Middle frontal gyrus (tissue), 1 donor: Measurements from ENCODE around the gene IL9R.
"Not testable (repeated sequence)": the region's sequence is repeated elsewhere in the genome, so short reads cannot be mapped to it uniquely, and the experiment has no call there.

Experiments used
- DNase-seq: peaks from one replicate; pipeline ENCODE4 v3.0.0-alpha.2; 2015; ENCODE audit warnings: low spot score; ENCODE audit errors: extremely low spot score

IL9R gene, protein sequence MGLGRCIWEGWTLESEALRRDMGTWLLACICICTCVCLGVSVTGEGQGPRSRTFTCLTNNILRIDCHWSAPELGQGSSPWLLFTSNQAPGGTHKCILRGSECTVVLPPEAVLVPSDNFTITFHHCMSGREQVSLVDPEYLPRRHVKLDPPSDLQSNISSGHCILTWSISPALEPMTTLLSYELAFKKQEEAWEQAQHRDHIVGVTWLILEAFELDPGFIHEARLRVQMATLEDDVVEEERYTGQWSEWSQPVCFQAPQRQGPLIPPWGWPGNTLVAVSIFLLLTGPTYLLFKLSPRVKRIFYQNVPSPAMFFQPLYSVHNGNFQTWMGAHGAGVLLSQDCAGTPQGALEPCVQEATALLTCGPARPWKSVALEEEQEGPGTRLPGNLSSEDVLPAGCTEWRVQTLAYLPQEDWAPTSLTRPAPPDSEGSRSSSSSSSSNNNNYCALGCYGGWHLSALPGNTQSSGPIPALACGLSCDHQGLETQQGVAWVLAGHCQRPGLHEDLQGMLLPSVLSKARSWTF

DNA sequence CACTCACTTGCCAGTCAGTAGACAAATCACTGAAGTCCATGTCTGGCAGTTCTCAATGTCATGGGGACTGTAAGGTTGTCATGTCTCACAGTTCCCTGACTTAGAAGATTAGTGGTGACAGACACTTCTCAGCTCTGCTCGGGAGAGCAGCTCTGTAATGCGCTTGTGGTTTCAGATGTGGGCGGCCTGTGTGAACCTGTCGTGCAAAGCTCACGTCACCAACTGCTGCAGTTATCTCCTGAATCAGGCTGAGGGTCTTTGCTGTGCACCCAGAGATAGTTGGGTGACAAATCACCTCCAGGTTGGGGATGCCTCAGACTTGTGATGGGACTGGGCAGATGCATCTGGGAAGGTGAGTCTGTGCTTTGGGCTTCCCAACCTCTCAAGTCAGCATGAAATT is at the start of gene IL9R:
Gene IL9R (plus strand): TSS at position 261 of the 400 bp plus-strand sequence. CDS start 64 bp downstream, at position 325.
- no peak for DNase-seq

DNA sequence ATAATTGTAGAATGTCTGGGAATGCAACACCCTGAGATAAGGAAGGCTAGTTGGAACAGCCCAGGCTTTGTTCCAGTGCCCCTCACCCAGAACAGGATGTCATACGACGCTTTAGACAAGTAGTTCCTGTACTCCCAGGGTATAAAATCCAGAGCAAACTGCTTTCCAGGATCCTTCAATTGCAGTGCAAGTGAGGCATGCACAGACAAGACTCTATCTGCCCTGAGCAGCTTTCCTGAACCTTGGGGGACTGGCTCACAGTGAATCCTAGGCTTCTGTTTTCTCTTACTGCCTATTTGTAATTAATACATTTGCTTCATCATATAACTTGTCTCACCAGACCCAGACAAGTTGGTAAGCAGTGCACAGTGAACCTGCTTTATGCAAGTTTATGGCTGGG is 48.4 kb upstream of the IL9R start:
- no peak for DNase-seq

DNA sequence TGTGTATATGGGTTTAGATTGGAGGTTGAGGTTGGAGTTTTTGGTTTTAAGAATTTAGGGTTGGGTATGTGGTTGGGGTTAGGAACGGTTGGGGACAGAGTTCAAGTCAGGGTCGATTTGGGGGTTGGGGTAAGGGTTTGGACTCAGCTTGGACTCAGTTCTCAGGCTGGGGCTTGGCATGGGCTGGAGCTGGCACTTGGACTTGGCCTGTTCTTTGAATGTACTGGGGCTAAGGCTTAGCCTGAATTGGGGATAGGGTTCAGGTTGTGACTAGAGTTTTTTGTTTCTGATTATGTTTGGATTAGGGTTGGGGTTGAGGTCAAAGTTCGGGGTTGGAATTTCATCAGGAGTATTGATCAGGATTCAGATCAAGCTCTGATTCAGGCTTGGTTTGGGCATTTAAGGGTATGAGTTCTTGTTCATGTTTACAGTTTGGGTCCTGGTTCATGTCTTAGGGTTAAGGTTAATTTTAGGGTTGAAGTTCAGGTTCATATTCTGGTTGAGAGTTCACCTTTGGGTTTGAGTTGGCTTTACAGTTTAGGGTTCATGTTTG is 46.2 kb upstream of the IL9R start:
- DNase-seq: no peak

DNA sequence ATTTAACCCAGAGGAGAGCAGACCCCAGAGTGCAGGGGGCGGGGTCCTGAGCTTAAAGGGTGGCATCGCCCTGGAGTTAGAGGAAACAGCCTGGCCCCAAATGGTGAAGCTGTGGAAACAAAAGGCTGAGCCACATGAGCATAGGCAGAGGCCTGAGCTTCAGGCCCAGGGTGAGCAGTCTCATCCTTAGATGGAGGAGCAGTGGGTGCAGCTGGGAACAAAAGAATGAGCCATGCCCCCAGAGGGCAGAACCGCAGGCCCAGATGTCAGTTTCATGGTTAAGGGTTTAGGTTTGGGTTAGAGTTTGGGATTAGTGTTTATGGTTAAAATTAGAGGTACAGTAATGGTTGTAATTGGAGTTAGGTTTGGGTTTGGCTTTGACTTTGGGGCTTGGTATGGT is 44.4 kb upstream of the IL9R start:
- no peak for DNase-seq

DNA sequence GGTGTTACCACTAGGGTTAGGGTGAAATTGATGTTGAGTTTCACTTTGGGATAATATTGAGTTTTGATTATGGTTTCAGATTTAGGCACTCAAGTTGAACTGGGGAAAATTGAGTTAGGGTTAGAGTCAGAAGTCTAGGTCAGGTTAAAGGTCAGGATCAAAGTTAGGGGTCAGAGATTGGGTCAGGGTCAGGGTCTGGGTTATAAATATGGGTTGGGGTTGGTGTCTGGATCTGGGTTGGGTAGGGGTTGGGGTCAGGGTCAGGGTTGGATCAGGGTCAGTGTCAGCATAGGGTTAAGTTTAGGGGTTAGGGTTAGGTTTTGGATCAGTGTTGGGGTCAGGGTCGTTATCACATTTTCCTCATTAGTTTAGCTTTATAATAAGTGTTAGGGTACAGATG is 42.7 kb upstream of the IL9R start:
- no peak for DNase-seq

DNA sequence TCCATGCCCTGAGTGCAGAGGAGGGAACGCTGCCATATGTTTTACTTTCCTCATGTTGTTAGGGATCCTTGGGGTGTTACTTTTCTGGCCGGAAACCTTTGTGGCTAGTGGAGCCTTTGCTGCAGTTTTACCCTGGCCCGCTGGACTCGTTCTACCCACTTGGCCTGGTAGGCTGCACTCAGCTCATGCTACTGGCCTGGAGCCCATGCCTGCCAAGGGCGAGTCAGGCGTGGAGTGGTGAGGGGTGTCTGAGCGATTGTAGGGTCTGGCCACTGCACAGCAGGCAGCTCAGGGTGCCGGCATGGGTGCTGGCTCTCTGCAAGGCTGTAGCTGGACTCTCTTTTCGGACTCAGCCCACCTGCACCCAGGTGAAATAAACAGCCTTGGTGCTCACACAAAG is 41.4 kb upstream of the IL9R start:
- no peak for DNase-seq

DNA sequence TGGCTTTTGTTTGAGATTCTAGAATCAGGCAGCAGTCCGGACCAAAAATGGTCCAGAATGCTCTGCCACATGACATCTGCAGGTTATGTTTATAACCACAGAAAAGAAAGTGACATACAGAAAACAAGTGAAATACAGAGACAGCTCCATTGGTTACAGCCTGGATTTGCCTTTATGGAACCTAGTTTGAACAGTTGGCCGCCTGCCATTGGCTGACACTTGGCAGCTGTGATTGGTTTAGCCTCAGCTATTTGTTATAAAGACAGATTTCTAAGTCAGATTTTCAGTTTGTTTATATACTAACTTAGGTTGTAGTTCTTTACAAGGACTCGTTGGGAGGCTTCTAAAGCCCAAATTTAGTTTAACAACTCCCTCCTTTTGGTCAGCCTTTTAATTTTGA is 40.8 kb upstream of the IL9R start:
- DNase-seq: no peak

DNA sequence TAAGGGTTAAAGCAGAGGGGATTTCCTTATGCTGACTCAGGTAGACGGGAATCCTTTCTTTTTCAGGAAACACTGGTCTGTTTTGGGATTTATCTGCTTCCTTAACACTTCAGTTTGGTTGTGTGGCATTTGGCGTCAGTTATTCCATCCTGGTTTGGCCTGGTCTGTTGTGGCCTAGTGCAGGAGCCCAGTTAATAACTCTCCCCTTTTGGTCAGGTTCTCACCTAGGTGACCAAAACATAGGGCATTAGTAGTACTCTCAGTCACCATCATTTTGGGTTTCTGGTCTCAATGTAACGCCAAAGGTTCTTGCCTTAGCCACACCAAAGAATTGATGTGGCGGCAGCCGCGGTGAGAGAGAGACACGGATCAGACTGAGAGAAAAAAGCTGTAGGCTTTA is 39.7 kb upstream of the IL9R start:
- no peak for DNase-seq

DNA sequence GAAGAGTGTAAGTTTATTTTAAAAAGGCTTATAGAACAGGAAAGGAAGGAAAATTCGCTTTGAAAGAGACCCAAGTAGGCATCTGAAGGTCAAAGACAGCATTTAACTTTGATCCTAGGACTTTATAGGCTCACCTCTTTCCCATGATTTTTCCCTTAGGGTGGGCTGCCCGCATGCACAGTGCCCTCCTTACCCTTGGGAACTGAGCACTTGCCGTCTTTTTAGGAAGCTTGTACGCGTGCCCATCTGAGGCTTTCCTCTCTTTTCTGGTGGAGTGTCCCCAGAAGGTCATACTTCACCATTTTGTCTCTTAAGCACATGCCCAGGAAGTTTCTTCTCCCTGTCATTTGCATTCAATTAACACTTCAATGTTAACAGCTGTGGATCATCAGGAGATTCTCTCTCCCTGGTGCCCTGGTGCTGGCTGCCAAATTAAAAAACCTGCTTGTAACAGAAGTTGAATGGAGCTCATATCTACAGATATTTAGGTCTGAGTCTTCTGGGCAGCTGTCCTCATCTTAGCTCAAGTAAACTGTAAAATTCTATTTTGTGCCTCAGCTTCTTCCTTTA is 38.4 kb upstream of the IL9R start:
- no peak for DNase-seq

DNA sequence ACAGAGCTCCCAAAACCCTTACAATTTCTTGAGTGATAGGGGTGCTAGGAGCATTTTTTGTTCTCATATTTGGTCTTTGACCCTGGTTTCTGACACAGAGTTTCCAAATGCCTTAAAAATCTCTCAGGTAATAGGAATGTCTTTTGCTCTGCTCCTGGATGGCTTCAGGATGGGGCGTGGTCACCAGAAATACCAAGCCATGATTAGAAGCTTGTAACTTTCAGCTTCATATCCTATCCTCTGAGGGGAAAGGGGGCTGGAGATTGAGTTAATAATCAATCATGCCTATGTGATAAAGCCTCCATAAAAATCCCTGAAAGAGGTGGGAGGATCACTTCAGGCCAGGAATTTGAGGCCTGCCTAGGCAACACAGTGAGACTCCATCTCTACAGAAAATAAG is 34.6 kb upstream of the IL9R start:
- DNase-seq: no peak

DNA sequence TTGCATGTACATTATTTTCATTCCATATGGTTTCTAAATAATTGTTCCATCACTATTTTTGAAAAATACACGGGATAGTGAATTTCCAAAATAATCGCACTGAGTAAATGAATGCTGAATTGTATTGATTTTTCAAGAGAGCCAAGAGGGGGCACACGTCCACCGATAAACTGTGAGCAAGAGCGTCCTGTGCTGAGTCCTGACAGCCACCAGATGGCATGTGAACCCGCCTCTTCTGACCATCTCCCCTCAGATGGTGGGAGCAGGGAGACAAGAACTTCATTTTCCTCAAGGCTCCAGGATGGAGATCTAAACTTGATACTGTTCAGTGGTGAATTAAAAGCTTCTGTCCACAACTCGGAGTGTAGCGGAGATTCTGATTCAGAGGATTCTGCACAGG is 30.6 kb upstream of the IL9R start:
- no peak for DNase-seq

DNA sequence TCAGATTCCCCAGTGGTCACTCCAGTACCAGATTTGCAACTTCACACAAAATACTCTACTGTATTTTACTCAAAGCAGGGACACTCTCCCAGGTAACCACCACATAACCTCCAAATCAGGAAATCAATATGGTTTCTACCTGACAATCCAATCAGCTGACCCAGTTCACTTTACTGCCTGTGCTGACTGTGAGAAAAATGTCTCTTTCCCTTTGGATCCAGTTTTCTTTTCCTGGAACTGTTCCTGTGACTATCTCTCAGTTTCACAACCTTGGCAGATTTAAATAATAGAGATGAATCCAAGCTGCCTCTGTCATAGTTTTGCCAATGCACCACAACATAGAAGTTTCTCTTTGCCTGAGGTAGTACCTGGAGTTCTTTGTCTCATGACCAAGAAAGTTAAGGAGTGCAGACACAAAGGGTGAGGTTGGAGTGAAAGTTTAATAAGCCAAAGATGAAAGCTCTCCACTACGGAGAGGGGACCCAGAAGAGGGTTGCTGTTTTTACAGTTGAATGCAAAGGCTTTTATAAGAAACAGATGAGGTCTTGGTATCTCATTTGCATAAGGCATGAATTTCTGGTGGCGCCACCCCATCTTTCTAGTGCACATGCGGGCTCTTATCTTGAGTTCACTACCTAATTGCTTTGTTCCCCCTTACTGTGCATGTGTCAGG is 29.7 kb upstream of the IL9R start:
- DNase-seq: no peak

DNA sequence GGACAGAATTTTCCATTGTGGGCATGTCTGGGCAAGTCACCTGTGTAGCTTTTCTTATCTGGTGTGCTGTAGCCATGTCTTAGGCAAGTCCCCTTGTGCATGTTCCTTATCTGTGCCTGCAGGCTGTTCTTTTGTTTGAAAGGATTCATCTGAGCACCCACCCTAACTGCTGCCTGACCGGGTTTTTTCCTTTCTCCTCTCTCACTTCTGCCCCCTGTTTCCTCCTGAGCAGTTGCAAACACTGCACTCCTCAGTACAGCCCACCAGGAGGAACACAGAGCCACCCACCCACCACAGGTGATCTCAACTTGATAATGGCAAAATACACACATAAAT is 29.2 kb upstream of the IL9R start:
- DNase-seq: no peak

DNA sequence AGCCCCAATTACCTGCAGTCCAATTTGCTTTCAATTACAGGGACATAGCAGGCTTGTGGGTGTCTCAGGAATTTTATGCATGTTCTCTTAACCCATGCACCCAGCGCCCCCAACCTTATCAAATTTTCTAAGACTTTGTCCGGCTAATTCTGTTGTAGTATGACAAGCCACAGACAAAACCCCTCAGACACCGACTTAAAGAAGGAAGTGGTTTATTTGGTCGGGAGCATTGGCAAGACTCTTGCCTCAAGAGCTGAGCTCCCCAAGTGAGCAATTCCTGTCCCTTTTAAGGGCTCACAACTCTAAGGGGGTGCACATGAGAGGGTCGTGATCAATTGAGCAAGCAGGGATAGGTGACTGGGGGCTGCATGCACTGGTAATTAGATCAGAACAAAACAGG is 28.7 kb upstream of the IL9R start:
- no peak for DNase-seq

DNA sequence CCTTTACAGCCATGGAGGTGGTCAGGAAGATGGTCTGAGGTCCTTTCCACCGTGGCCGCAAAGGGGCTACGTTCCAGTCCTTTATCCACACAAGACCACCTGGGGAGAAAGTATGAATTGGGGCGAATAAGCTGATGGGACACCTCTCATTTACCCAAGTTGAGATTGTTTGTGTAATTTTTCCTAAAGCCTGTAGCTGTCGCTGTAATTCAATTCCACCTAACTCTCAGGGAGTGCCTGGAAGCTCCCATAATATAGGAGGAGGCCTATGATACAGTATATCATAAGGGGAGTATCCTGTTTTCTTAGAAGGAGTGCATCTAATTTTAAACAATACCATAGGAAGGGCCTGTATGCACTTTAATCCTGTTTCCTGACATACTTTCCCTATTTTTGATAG is 25.8 kb upstream of the IL9R start:
- DNase-seq: not testable (repeated sequence)

DNA sequence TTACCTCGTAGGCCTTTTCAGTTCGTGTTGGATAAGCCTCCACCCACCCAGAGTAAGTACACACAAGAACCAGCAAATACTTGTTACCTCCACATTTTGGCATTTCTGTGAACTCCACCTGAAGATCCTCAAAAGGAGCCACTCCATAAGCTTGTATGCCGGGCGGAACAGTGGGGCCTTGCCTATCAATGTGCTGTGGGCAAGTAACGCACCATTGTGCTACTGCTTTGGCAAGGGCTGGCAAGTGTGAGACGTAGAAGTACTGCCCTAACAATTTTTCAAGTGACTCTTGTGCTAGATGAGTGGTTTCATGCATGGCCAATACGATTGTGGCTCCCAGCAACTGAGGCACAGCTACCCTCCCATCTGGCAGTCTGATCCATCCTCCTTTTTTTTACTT is 25.3 kb upstream of the IL9R start:
- DNase-seq: not testable (repeated sequence)

DNA sequence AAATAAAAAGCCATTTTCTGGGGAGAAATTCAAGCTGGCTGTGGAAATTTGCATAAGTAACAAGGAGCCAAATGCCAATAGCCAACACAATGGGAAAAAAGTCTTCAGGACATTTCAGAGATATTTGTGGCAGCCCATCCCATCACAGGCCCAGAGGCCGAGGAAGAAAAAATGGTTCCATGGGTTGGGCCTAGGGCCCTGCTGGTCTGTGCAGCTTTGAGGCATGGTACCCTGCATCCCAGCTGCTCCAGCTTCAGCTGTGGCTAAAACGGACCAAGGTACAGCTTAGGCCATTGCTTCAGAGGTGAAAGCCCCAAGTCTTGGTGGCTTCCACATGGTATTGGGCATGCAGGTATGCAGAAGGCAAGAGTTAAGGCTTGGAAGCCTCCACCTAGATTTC is 14.2 kb upstream of the IL9R start:
- no peak for DNase-seq

DNA sequence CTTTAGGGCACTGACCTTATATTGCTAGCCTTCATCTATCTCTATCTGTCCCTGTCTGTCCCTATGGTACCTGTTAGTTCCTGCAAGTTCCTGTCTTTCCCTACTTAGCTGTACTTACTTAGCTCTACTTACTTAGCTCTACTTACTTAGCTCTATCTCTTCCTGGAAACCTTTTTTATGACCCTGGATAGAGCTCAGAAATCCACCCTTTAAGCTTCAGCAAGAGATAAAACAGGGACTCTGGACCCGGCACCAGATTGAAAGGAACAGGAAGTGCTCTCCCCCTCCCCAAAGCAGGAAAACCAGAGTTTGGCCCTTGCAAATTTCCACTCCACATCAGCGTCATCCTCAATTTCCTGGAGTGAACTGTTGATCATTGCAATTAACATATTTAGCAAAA is 12.3 kb upstream of the IL9R start:
- DNase-seq: no peak

DNA sequence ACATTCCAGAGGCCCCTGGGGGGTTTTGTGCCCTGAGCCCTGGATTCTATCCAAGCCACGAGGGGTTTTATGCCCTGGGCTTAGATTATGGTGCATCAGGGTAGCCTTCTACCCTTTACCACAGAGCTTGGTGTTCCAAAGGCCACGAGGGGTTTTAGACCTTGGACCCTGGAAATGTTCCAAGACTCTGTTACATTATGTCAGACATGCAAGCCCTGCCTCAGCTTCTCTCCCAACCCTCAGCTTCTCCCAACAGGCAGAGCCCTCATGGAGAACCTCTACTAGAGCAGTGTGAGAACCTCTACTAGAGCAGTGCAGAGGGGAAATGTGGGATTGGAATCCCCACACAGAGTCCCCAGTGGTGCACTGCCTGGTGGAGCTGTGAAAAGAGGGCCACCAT is 10.5 kb upstream of the IL9R start:
- DNase-seq: not testable (repeated sequence)

DNA sequence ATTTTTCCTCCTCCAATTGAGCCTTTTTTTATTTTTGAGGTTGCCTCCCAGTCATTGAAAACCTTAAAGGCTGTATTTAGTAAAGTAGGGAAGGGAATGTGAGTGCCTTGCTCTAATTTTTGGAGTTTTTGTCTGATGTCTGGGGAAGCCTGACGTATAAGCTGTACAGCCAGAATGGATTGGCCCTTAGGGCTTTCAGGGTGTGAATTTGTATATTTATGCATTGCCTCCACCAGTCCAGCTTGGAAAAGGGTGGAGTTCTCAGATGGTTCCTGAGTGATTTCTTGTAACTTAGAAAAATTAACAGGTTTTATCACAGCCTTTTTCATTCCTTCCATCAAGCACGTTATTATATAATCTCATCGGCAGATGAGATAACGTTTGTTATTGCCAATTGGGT is 8.6 kb upstream of the IL9R start:
- no peak for DNase-seq

DNA sequence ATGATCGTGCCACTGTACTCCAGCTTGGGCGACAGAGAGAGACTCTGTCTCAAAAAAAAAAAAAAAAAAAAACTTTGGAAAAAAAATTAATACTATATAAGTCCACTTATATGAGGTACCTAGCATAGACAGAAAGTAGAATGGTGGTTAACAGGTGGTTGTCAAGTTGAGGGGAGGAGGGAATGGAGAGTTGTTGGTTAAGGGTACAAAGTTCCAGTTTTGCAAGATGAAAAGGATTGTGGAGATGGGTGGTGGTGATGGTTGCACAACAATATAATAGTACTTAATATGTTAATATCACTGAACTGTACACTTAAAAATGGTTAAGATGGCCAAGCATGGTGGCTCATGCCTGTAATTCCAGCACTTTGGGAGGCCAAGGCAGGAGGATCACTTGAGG is 4.1 kb upstream of the IL9R start:
- DNase-seq: no peak

DNA sequence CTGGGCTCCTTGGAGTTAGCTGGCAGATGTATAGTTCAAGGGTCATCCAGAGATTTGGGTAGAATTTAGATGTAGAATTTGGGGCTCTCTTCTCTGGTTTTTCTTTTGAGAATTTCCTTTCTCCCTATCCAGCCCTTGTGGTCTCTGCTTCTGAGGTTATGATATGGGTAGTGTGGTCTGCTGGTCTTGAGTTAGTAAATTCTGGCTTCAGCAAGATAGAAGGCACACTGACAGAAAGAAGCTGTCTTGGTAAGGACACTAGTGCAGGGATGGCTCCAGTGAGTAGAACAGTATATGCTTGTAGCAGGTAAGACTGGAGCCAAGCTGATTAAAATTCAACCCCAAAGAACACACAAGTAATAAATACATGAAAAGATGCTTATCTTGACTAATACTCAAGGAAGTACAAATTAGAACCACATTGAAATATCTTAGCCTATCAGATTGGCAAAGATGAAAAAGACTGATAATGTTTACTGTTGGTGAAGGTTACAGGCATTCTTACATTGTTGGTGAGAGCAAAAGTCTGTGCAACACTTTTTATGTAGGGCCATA is 2.1 kb upstream of the IL9R start:
- DNase-seq: no peak
